Measurements from ENCODE around the gene DDX56.
"Not testable (repeated sequence)": the region's sequence is repeated elsewhere in the genome, so short reads cannot be mapped to it uniquely, and the experiment has no call there.

The DDX56 gene

DNA sequence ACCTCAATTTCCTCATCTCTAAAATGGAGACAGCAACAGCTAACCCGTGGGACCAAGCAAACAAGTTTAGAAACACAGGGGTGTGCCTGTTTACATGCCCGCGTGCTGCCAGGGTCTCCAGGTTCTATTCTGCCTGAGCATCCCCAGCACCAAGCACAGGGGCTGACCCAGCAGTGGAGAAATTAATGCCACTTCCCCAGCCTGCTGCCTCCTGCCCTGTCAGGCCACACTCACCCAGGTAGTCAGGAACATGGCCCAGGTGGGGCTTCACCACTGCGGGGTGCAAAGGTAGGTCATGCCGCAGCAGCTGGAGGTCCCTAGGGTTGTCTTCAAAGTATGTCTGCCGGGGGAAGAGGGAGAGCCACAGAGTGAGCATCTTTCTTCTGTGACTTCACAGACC lies 5.8 kb downstream of the DDX56 start:
- Histone ChIP-seq H3K36me3 (ENCODE audit: control insufficient read depth, low read depth, low read length) (peaks cover 85% of the 10 kb centered on the region), H3K4me1 (ENCODE audit: control insufficient read depth, low read depth, low read length) (no peaks in the 10 kb centered on the region), H3K27ac (ENCODE audit: low read length) (no peak overlapping the region)

DNA sequence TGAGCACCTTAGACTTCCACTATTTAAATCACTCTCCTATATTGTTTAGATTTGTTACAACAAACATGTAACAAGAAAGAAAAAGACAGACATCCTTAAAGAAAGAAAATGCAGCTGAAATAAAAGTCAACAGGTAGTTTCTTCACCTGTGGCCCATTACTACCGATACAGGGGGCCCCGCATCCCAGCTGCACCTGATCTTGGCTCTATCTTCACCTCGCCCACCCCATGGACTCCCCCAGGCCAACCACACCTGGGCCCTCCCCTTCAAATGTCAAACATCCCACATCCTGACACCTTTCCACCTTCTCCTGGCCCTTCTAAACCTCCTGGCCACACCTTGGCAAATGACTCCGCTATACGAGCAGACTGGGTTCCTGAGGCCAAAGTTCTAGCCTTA lies 7.0 kb downstream of the DDX56 start:
- H3K9me3 ChIP-seq (ENCODE audit: control insufficient read depth, low read depth, low read length), result no peaks in the 10 kb centered on the region
- H3K27ac ChIP-seq (ENCODE audit: low read length), result no peak overlapping the region
- H3K9ac ChIP-seq (ENCODE audit: low read length), result no peak overlapping the region
- no peak overlapping the region for H3K4me3 ChIP-seq (ENCODE audit: low read length)
- no peaks in the 10 kb centered on the region for H3K4me1 ChIP-seq (ENCODE audit: control insufficient read depth, low read depth, low read length)
- no peaks in the 10 kb centered on the region for H3K27me3 ChIP-seq (ENCODE audit: control insufficient read depth, insufficient read depth, low read length)
- peaks cover 73% of the 10 kb centered on the region for H3K36me3 ChIP-seq (ENCODE audit: control insufficient read depth, low read depth, low read length)

More for the DNA sequence above, 5.8 kb downstream of the DDX56 start:
- Histone ChIP-seq H3K4me3 (ENCODE audit: low read length) (no peak overlapping the region), H3K27me3 (ENCODE audit: control insufficient read depth, insufficient read depth, low read length) (no peaks in the 10 kb centered on the region), H3K9me3 (ENCODE audit: control insufficient read depth, low read depth, low read length) (no peaks in the 10 kb centered on the region), H3K9ac (ENCODE audit: low read length) (no peak overlapping the region)

DNA sequence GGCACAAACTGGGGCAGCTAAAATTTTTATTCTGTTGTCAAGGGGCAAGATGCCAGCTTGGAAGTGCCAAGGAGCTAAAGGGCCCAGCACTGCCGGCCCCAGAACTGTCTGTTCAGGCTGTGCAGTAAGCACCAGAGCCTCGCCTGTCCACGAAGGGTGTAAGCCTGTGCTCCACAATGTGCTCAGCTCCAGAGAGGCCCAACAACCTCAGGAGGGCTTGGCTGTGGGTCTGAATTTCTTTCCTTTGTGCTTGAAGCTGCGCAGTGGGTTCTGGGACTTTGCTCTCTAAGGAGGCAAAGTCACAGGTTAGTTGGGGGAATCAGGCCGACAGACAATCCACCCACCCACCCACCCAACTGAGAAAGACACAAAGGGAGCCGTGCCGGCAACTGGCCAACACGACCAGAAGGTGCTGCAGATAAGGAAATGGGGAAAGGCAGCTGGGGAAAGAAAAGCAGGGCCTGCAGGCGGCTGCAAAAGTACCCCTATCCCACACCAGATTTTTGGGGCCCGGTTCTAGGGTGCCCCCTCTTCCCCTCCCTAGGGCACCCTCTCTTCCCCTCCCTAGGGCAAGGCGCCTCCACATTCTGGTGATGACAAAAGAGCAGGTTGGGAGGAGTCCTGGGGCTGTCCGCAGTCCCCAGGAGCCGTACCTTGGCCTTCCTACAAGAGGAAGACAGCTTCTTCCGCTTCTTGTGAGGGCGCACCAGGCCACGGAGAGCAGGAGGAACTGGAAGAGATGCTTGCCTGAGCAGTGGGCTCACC lies 7.7 kb downstream of the DDX56 start:
- H3K4me3 ChIP-seq (ENCODE audit: low read length), result no peak overlapping the region
- no peaks in the 10 kb centered on the region for H3K9me3 ChIP-seq (ENCODE audit: control insufficient read depth, low read depth, low read length)
- H3K9ac ChIP-seq (ENCODE audit: low read length), result no peak overlapping the region
- H3K27ac ChIP-seq (ENCODE audit: low read length), result no peak overlapping the region
- peaks cover 66% of the 10 kb centered on the region for H3K36me3 ChIP-seq (ENCODE audit: control insufficient read depth, low read depth, low read length)
- no peaks in the 10 kb centered on the region for H3K4me1 ChIP-seq (ENCODE audit: control insufficient read depth, low read depth, low read length)
- H3K27me3 ChIP-seq (ENCODE audit: control insufficient read depth, insufficient read depth, low read length), result no peaks in the 10 kb centered on the region

DNA sequence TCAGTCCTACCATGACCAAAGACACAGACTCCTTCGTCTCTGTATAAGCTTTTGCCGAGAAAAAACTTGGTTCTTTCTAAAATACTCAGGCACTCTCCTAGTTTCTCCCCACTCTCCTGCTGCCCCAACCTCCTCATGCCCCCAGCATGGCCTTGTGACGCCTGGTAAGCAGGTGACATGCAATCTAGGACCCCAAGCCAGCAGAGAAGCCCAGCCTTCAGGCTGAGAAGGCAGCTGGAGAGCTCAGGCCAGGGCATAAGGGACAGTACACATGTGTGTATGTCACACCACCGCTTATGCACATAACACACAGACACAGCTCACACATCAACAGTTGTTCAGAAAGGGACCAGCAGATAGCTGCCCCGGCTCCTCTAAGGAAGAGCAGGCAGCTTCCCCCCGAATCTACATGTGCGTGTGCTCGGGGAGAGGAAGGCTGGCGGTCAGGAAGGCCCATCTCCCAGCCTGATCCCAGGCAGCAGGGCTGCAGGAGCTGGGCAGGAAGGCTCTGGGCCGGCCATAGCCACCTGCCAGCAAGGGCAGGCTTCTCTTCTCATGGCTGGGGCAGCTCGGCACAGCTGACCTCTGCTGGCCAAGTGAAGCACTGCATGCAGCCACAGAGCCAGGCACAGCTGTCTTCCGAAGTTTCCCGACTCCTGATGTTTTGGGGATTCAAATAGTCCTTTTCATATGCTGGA lies 8.5 kb downstream of the DDX56 start:
- H3K4me1 ChIP-seq (ENCODE audit: control insufficient read depth, low read depth, low read length), result no peaks in the 10 kb centered on the region
- H3K36me3 ChIP-seq (ENCODE audit: control insufficient read depth, low read depth, low read length), result peaks cover 59% of the 10 kb centered on the region
- H3K27me3 ChIP-seq (ENCODE audit: control insufficient read depth, insufficient read depth, low read length), result no peaks in the 10 kb centered on the region
- no peaks in the 10 kb centered on the region for H3K9me3 ChIP-seq (ENCODE audit: control insufficient read depth, low read depth, low read length)
- H3K27ac ChIP-seq (ENCODE audit: low read length), result no peak overlapping the region
- H3K4me3 ChIP-seq (ENCODE audit: low read length), result no peak overlapping the region
- H3K9ac ChIP-seq (ENCODE audit: low read length), result no peak overlapping the region

DNA sequence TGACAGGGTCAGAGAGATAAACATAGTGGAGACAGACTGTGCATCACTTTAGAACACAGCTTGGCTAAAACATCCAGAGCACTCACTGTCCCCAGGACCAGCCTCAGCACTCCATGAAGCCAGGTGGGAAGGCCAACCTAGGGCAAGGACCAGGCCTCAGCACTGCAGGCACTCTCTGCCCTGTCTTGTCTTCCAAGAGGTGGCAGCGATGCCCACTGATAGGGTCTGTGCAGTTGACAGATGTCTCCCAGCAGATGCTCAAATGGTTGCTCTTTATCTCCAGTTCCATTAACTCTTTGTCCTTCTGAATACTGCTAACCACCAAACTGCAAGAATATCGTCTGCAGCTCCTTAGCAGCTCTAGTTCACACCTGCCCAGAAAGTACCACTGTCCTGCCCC lies 9.1 kb downstream of the DDX56 start:
- H3K4me1 ChIP-seq (ENCODE audit: control insufficient read depth, low read depth, low read length), result no peaks in the 10 kb centered on the region
- peaks cover 52% of the 10 kb centered on the region for H3K36me3 ChIP-seq (ENCODE audit: control insufficient read depth, low read depth, low read length)
- H3K9me3 ChIP-seq (ENCODE audit: control insufficient read depth, low read depth, low read length), result no peaks in the 10 kb centered on the region
- no peaks in the 10 kb centered on the region for H3K27me3 ChIP-seq (ENCODE audit: control insufficient read depth, insufficient read depth, low read length)
- no peak overlapping the region for H3K9ac ChIP-seq (ENCODE audit: low read length)
- no peak overlapping the region for H3K4me3 ChIP-seq (ENCODE audit: low read length)
- H3K27ac ChIP-seq (ENCODE audit: low read length), result no peak overlapping the region

DNA sequence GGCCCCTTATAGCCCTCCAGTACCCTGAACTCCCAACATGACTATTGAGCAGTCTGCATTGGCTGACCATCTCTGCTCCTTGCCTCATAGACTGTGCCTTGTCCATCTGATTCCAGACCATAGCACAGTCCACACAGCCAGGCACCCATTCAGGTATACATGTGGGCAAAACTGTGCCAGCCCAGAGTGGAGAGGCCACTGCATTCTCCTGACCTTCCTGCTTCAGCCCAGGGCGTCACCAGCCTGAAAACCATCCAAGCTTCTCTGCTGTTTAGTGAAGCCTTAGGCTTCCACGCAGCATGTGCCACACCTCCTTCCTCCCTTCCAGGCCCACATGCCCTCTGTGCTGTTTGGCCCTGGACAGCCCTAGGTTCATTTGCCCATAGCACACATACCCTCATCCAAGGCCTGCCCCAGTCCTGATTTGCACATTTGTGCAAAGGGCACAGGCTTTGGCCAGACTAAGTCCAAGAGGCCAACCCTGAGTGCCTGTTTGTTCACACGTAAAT lies 10.5 kb downstream of the DDX56 start:
- Histone ChIP-seq H3K27ac (ENCODE audit: low read length) (no peak overlapping the region), H3K9me3 (ENCODE audit: control insufficient read depth, low read depth, low read length) (no peaks in the 10 kb centered on the region), H3K4me3 (ENCODE audit: low read length) (no peak overlapping the region), H3K27me3 (ENCODE audit: control insufficient read depth, insufficient read depth, low read length) (no peaks in the 10 kb centered on the region), H3K9ac (ENCODE audit: low read length) (no peak overlapping the region), H3K4me1 (ENCODE audit: control insufficient read depth, low read depth, low read length) (no peaks in the 10 kb centered on the region), H3K36me3 (ENCODE audit: control insufficient read depth, low read depth, low read length) (peaks cover 39% of the 10 kb centered on the region)

DNA sequence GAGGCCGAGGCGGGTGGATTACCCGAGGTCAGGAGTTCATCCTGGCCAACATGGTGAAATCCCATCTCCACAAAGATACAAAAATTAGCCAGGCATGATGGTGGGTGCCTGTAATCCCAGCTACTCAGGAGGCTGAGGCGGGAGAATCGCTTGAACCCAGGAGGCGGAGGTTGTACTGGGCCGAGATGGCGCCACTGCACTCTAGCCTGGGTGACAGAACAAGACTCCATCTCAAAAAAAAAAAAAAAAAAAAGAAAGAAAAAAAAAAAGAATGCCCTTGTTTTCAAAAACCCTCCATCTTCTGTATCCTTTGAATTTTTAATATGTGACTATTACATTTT lies 11.1 kb downstream of the DDX56 start:
- H3K4me3 ChIP-seq (ENCODE audit: low read length); H3K4me1 ChIP-seq (ENCODE audit: control insufficient read depth, low read depth, low read length); H3K27ac ChIP-seq (ENCODE audit: low read length); H3K9me3 ChIP-seq (ENCODE audit: control insufficient read depth, low read depth, low read length); H3K27me3 ChIP-seq (ENCODE audit: control insufficient read depth, insufficient read depth, low read length); H3K9ac ChIP-seq (ENCODE audit: low read length): not testable (repeated sequence)
- H3K36me3 ChIP-seq (ENCODE audit: control insufficient read depth, low read depth, low read length), result peaks cover 32% of the 10 kb centered on the region

DNA sequence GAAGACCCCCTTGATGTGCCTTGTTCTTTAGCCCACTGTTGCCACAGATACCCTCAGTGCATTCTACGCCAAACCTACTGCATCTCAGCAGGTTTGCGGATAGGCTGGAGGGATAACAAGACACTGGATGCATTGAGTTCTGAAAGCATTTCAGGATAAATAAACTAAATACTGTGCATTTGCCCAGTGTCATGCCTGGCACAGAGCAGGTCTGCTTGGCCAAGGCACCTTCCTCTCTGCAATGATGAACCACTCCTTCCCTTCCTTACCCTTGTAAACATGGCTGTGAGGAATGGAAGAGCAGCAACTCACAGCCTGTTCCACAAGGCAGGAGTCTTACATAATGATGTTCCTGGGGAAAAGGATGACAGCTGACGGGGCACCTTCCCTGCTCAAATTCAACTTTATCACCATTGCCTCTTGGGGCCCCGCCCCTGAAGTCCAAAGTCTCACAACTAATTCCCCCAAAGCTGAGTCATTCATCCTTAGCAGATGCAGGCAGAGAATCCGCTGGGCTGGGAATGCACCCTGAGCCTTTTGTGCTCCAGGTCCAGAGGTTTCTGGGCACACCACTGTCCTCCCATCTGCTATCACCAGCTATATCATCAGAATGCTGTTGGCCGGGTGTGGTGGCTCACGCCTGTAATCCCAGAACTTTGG lies 11.6 kb downstream of the DDX56 start:
- H3K9ac ChIP-seq (ENCODE audit: low read length), result no peak overlapping the region

DNA sequence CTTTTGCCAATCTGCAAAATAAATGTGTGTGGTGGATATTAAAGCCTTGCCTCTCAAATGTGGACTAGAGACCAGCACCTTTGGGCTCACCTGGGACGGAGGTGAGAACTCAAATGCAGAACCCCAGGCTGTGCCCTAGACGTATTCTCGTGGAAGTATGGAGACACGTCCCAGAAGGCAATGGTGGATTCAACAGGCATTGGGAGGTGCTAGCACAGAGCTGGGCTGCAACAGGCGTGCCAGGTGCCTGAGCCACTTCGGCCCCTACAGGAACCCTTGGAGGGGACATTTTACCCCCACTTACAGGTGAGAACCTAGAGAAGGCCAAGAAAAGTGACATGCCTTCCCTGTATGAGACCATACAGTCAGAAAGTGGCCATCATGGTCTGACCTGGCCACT lies 12.2 kb downstream of the DDX56 start:
- no peak overlapping the region for H3K27ac ChIP-seq (ENCODE audit: low read length)
- no peaks in the 10 kb centered on the region for H3K27me3 ChIP-seq (ENCODE audit: control insufficient read depth, insufficient read depth, low read length)
- H3K4me3 ChIP-seq (ENCODE audit: low read length), result no peak overlapping the region
- no peaks in the 10 kb centered on the region for H3K4me1 ChIP-seq (ENCODE audit: control insufficient read depth, low read depth, low read length)
- H3K9ac ChIP-seq (ENCODE audit: low read length), result no peak overlapping the region
- no peaks in the 10 kb centered on the region for H3K9me3 ChIP-seq (ENCODE audit: control insufficient read depth, low read depth, low read length)
- peaks cover 22% of the 10 kb centered on the region for H3K36me3 ChIP-seq (ENCODE audit: control insufficient read depth, low read depth, low read length)

More for the DNA sequence above, 11.6 kb downstream of the DDX56 start:
- no peak overlapping the region for H3K4me3 ChIP-seq (ENCODE audit: low read length)
- H3K27me3 ChIP-seq (ENCODE audit: control insufficient read depth, insufficient read depth, low read length), result no peaks in the 10 kb centered on the region
- no peak overlapping the region for H3K27ac ChIP-seq (ENCODE audit: low read length)
- no peaks in the 10 kb centered on the region for H3K4me1 ChIP-seq (ENCODE audit: control insufficient read depth, low read depth, low read length)
- peaks cover 27% of the 10 kb centered on the region for H3K36me3 ChIP-seq (ENCODE audit: control insufficient read depth, low read depth, low read length)
- no peaks in the 10 kb centered on the region for H3K9me3 ChIP-seq (ENCODE audit: control insufficient read depth, low read depth, low read length)

DNA sequence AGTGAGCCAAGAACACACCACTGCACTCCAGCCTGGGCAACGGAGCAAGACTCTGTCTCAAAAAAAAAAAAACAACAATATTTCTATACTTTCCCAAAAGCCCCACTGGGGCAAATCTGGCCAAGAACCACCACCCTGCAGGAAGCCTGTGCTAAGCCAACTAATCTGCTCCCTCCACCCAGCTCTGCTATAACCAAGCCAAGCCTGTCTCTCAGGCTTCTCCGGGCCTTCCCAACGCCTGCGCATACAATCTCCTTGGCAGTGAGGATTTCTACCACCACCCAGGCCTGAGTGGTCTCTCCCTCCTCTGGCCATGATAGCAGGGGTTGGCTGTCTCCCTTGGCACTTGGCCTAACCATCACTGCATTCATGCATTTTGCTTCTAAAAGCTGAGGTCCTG lies 14.2 kb downstream of the DDX56 start:
- Histone ChIP-seq H3K27me3 (ENCODE audit: control insufficient read depth, insufficient read depth, low read length) (no peaks in the 10 kb centered on the region), H3K9ac (ENCODE audit: low read length) (no peak overlapping the region), H3K4me3 (ENCODE audit: low read length) (no peak overlapping the region), H3K4me1 (ENCODE audit: control insufficient read depth, low read depth, low read length) (no peaks in the 10 kb centered on the region), H3K27ac (ENCODE audit: low read length) (no peak overlapping the region), H3K36me3 (ENCODE audit: control insufficient read depth, low read depth, low read length) (peaks cover 5% of the 10 kb centered on the region), H3K9me3 (ENCODE audit: control insufficient read depth, low read depth, low read length) (no peaks in the 10 kb centered on the region)

DNA sequence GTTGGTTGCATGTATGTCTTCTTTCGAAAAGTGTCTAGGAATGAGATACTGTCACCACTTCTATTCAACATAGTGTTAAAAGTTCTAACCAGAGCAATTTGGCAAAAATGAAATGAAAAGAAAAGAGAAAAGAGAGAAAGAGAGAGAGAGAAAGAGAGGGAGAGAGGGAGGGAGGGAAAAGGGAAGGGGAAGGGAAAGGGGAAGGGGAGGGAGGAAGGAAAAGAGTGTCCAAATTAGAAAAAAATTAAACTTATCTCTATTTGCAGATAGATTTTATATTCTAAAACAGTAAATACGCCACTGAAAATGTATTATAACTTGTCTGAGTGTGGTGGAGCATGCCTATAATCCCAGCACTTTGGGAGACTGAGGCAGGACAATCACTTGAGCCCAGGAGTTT lies 16.2 kb downstream of the DDX56 start:
- H3K36me3 ChIP-seq (ENCODE audit: control insufficient read depth, low read depth, low read length), result no peaks in the 10 kb centered on the region
- H3K27me3 ChIP-seq (ENCODE audit: control insufficient read depth, insufficient read depth, low read length), result no peaks in the 10 kb centered on the region
- no peak overlapping the region for H3K9ac ChIP-seq (ENCODE audit: low read length)
- no peak overlapping the region for H3K4me3 ChIP-seq (ENCODE audit: low read length)
- no peaks in the 10 kb centered on the region for H3K9me3 ChIP-seq (ENCODE audit: control insufficient read depth, low read depth, low read length)
- no peak overlapping the region for H3K27ac ChIP-seq (ENCODE audit: low read length)
- H3K4me1 ChIP-seq (ENCODE audit: control insufficient read depth, low read depth, low read length), result no peaks in the 10 kb centered on the region
